ENCODE measurements around the gene RFWD3.

- TF ChIP-seq CTCF (conservative IDR thresholded peaks at IDR 0.05; ENCODE audit: low read depth, low read length) (peak; percentile 50), MXI1 (IDR thresholded peaks at IDR 0.05; ENCODE audit: borderline replicate concordance, low read depth, low read length) (no peak), ELK1 (IDR thresholded peaks at IDR 0.05; ENCODE audit: borderline replicate concordance, low read depth, low read length) (no peak), RFX5 (IDR thresholded peaks at IDR 0.05; ENCODE audit: low read depth, low read length) (no peak), FOS (IDR thresholded peaks at IDR 0.05; ENCODE audit: low read depth, low read length) (no peak), POLR2A (IDR thresholded peaks at IDR 0.05; ENCODE audit: low read depth, low read length) (no peak), USF2 (IDR thresholded peaks at IDR 0.05; ENCODE audit: low read depth, low read length) (no peak)
Measured at GRCh38 chr16:74650966-74651567, 15.6 kb downstream of the RFWD3 start.

Data from IMR-90 (cell line).